Activated CD8-positive, alpha-beta memory T cell treated with anti-CD3 and anti-CD28 coated beads for 4 hours (primary cell): Measurements from ENCODE around the gene ZGRF1.
A peak's percentile ranks its signal among the peaks of the same experiment; 100 is the strongest.
"Not testable (repeated sequence)": the region's sequence is repeated elsewhere in the genome, so short reads cannot be mapped to it uniquely, and the experiment has no call there.

Experiments used
- DNase-seq, 2 donors: peaks; one replicate each; pipeline ENCODE4 v3.0.0-alpha.2; 2020; ENCODE audit warnings: low read depth in 2 of 2

Gene ZGRF1

DNA sequence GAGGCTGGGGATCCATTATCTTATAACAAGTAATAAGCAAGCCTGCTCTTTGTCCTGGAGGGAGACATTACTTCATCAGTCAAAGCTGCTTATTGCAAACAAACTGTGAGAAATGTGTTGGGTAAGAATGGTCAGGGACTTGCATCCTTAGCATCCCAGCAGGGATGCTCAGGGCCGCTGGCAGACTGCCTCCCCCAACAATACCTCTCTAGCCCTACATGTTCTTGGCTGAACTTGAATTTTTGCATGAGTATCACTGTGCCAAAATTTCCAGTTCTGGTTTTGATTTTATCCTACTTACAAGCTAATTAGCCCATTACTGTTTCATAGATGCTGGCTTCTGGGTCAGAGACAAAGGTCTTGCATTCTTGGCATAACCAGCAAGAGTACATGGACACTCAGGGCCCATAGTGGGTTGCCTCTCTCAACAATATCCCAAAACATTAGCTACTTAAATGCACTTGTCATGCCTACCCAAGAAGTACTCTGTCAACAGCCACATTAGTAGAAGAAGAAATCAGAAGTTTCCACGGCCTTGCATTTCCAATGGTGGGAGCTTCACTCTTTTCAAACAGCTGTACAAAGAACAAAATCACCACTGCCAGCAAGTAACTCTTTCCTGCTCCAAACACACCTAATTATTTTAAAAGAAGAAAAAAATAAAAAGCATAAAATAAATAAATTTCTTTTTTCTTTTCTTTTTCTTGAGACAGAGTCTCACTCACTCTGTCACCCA lies 78.9 kb downstream of the ZGRF1 start:
- no peak for DNase-seq

DNA sequence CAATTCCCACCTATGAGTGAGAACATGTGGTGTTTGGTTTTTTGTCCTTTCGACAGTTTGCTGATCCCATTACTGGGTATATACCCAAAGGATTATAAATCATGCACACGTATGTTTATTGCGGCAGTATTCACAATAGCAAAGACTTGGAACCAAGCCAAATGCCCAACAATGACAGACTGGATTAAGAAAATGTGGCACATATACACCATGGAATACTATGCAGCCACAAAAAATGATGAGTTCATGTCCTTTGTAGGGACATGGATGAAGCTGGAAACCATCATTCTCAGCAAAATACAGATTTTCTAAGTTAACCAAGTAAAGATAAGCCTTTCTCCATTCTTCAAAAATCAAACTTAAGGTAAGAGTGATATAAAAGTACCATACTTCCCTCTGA lies 82.4 kb downstream of the ZGRF1 start:
- not testable (repeated sequence) for DNase-seq

DNA sequence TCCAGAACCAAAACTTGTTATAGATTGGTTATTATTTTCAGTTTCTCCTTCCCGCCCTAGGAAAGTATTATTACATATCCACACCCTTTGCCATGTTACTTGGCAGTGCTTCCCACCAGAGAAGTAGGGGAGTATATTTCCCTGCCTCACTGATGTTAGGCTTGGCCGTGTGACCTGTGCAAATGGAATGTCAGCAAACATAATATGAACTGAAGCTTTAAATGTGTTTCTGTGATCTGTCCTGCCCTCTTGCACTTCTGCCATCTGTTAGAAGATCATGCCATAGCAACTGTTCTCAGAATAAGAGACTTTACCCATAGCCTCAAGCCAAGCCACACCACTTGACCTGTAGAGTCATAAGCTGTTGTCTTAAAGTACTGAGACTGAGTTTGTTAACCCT lies 84.0 kb downstream of the ZGRF1 start:
- DNase-seq = no peak

- no peak for DNase-seq
Measured at GRCh38 chr4:112550728-112551127, 86.0 kb downstream of the ZGRF1 start.

- DNase-seq = no peak
Measured at GRCh38 chr4:112546476-112546875, 90.2 kb downstream of the ZGRF1 start.

GRCh38 chr4:112545346-112545745 lies 91.4 kb downstream of the ZGRF1 start:
- no peak for DNase-seq

DNA sequence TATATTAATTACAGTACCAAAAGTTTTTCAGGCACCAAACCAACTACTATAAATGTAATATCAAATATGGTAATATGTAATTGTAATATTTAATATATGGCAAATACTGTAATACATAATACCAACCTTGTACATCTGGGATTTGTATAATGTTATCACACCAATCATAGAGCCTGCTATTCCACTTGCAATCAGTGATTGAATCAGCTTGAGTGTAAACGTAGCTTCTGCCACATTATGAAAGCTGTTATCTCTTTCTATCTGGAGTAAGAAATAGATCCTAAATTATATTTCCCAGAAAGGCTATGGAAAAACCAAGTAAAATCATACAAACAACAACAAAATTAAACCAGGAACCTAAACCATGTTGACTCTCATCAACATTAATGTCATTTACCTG lies 96.0 kb downstream of the ZGRF1 start:
- no peak for DNase-seq

DNA sequence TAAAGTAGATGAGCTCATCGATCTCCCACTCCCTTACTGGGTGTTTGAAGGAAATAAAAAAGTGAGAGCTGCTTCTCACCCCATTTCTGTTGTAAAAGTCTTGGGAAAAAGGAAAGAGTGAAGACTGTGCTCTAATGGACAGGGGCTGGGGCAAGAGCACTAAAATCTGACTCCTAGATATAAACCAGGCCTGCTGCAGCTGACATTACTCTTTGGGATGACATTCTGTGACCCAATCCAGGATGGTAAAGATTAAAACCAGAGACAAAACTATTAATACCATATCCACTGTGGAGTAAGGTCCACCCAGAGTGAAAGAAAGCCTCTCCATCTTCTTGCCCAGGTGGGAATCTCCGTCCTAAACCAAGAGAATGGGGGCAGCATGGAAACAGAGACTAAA lies 100.6 kb downstream of the ZGRF1 start:
- no peak for DNase-seq

DNA sequence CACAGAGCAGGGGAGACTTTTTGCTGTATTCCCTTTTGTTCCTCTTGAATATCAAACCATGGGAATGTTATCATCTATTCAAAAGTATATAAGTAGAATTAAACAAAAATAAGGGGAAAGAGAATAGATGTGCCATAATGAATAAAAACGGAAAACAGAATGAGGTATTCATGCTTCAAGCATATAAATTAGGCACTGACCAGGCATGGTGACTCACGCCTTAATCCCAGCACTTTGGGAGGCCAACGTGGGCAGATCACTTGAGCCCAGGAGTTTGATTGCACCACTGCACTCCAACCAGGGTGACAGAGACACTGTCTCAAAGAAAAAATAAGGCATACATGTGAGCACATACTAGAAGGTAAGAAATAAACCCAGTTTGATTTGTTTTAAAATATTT lies 104.4 kb downstream of the ZGRF1 start:
- no peak for DNase-seq

- no peak for DNase-seq
Measured at GRCh38 chr4:112531146-112531545, 105.6 kb downstream of the ZGRF1 start.

GRCh38 chr4:112526061-112526460 lies 110.6 kb downstream of the ZGRF1 start:
- no peak for DNase-seq

- DNase-seq = peak; percentile 48 to 50
Measured at GRCh38 chr4:112523764-112524505, 112.8 kb downstream of the ZGRF1 start.

DNA sequence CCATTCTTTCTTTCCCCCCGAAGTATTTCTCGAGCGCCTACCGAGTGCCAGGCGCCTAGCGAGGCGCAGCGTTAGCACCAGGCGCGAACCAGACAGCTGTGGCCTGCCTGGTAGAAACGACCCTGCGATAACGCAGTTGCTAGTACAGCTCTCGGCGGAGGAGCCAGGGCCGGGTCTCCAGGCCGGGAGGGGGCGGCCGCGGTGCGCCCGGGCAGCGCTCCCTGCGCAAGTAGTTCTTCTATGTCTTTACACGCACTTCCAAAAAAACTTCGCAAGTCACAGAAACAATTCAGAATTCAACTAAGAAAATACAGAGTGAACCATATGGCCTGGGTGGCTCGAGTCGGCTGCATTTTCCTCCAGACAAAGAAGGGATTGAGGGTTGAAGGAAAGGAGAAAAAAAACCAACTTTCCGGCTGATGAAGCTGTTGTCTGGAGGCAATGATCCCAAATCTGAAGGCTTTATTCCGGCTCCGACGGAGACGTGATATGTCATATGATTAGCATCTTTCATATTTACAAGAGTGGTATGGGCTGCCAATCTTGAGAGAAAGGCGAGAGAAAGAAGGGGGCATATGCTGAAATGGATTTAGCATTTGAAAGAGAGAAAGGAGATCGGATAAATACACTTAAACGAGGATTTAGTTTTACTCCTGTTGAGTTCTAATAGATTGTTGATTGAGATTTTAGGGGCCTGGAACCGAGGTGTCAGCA lies 113.5 kb downstream of the ZGRF1 start:
- no peak for DNase-seq

DNA sequence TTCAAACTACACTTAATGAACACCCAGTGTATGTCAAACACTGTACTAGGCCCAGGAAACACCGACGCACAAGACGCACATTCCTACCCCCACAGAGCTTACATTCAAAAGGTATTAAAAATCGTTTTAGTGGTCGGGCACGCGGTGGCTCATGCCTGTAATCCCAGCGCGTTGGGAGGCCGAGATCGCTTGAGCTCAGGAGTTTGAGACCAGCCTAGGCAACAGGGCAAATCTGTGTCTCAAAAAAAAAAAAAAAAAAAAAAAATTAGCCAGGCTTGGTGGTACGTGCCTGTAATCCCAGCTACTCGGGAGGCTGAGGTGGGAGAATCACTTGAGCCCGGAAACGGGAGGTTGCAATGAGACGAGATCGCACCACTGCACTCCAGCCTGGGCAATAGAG lies 114.3 kb downstream of the ZGRF1 start:
- not testable (repeated sequence) for DNase-seq

- DNase-seq = no peak
Measured at GRCh38 chr4:112521123-112522023, 115.3 kb downstream of the ZGRF1 start.

- DNase-seq = no peak
Measured at GRCh38 chr4:112520598-112521122, 116.0 kb downstream of the ZGRF1 start.

DNA sequence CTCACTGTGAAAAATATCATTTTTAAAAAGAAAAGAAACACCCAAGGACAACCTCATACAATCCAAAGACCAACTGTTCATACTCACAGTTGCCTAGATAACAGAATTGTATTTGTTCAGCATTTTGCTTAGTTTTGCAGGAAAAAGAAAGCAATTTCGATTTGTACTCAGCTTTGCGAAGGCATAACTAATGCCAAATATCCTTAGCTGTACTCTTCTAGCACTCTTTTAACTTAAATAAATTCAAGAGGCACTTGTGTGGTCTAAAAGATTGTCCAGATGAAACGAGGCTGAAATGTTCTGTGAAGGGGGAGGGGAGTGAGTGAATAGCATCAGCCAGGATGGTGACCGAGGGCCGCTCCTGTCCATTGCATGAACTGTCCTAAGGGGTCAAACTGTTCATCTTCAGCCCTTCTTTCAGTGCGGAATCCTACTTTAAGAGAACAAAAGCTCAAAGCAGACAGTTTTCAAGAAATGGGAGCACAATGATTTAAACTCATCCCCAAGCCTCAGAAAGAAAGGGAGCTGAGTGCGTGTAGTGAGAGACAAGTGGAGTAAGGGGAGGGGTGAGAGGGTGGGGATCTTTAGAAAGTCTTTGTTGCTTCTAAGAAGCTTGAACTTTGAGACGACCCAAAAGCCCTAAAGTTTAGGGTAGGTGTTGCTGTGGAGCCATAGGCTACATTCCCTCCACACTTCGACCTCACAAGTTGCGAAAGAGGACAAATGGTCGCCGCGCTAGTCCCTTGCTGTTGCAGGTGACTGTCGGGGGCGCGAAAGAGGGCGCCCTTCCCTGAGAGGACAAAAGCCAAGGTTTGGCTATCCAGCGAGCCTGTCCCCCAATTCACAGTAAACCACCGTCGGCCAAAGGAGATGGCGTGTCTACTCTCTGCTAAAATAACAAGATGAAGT lies 116.8 kb downstream of the ZGRF1 start:
- DNase-seq = no peak

GRCh38 chr4:112518675-112519074 lies 118.0 kb downstream of the ZGRF1 start:
- no peak for DNase-seq

DNA sequence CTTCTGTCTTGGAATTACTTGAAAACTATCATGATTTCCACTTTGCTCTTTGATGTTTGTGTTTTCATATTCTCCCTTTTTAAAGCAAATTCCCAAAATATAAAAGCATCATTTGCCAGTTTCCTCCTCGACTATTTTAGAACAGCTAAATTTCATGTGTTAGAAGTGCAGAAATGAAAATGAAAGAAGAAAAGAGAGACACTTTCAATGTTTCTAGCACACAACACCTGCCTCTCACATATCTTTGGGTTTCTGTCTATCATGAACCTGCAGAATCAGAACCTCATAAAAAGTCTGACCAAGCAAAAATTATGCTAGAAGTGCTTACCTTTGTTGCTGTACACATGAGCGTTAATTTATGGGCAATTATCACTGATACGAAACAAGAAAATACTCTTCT lies 118.8 kb downstream of the ZGRF1 start:
- no peak for DNase-seq

- DNase-seq = no peak
Measured at GRCh38 chr4:112517067-112517634, 119.6 kb downstream of the ZGRF1 start.
